ENCODE results near the gene GRIK1.
"Not testable (repeated sequence)": the region's sequence is repeated elsewhere in the genome, so short reads cannot be mapped to it uniquely, and the experiment has no call there.

Gene GRIK1

GRCh38 chr21:29606613-29607012 is 333.2 kb downstream of the GRIK1 start:
- no peak for DNase-seq (ENCODE audit: low spot score)

- DNase-seq (ENCODE audit: low spot score): not testable (repeated sequence)
Measured at GRCh38 chr21:29605219-29605618, 334.6 kb downstream of the GRIK1 start.

- no peak for DNase-seq (ENCODE audit: low spot score)
Measured at GRCh38 chr21:29604076-29604475, 335.7 kb downstream of the GRIK1 start.

GRCh38 chr21:29601047-29601446 is 338.7 kb downstream of the GRIK1 start:
- no peak for DNase-seq (ENCODE audit: low spot score)

- no peak for DNase-seq (ENCODE audit: low spot score)
Measured at GRCh38 chr21:29586696-29587095, 353.1 kb downstream of the GRIK1 start.

GRCh38 chr21:29585462-29585861 is 354.3 kb downstream of the GRIK1 start:
- no peak for DNase-seq (ENCODE audit: low spot score)

- no peak for DNase-seq (ENCODE audit: low spot score)
Measured at GRCh38 chr21:29583424-29583924, 356.3 kb downstream of the GRIK1 start.

- DNase-seq (ENCODE audit: low spot score): no peak
Measured at GRCh38 chr21:29582855-29583254, 356.9 kb downstream of the GRIK1 start.

GRCh38 chr21:29581393-29581792 is 358.4 kb downstream of the GRIK1 start:
- DNase-seq (ENCODE audit: low spot score): no peak

- no peak for DNase-seq (ENCODE audit: low spot score)
Measured at GRCh38 chr21:29580732-29581285, 359.0 kb downstream of the GRIK1 start.

GRCh38 chr21:29578306-29578705 is 361.5 kb downstream of the GRIK1 start:
- DNase-seq (ENCODE audit: low spot score): no peak

- no peak for DNase-seq (ENCODE audit: low spot score)
Measured at GRCh38 chr21:29571949-29572348, 367.8 kb downstream of the GRIK1 start.

GRCh38 chr21:29568020-29568697 is 371.6 kb downstream of the GRIK1 start:
- DNase-seq (ENCODE audit: low spot score): no peak

GRCh38 chr21:29557931-29558725 is 381.7 kb downstream of the GRIK1 start:
- no peak for DNase-seq (ENCODE audit: low spot score)

- no peak for DNase-seq (ENCODE audit: low spot score)
Measured at GRCh38 chr21:29557200-29557599, 382.6 kb downstream of the GRIK1 start.

GRCh38 chr21:29555601-29556000 is 384.2 kb downstream of the GRIK1 start:
- DNase-seq (ENCODE audit: low spot score): no peak

- no peak for DNase-seq (ENCODE audit: low spot score)
Measured at GRCh38 chr21:29550205-29550604, 389.6 kb downstream of the GRIK1 start.

GRCh38 chr21:29549614-29550013 is 390.2 kb downstream of the GRIK1 start:
- no peak for DNase-seq (ENCODE audit: low spot score)

GRCh38 chr21:29547998-29548397 is 391.8 kb downstream of the GRIK1 start:
- no peak for DNase-seq (ENCODE audit: low spot score)

- no peak for DNase-seq (ENCODE audit: low spot score)
Measured at GRCh38 chr21:29546071-29546470, 393.7 kb downstream of the GRIK1 start.

- DNase-seq (ENCODE audit: low spot score): no peak
Measured at GRCh38 chr21:29540289-29540688, 399.5 kb downstream of the GRIK1 start.

GRCh38 chr21:29538115-29538514 is 401.7 kb downstream of the GRIK1 start:
- peak; percentile 11 for DNase-seq (ENCODE audit: low spot score)

GRCh38 chr21:29534448-29534847 is 405.3 kb downstream of the GRIK1 start:
- DNase-seq (ENCODE audit: low spot score): no peak
